GM21528 (cell line): Measurements from ENCODE around the gene TRIP12.
"Not testable (repeated sequence)": the region's sequence is repeated elsewhere in the genome, so short reads cannot be mapped to it uniquely, and the experiment has no call there.

Experiments used
- ATAC-seq: cut with Tn5 transposase; IDR thresholded peaks from one replicate; pipeline ENCODE4 v1.9.1; 2021; ENCODE audit warnings: mild to moderate bottlenecking, moderate library complexity; ENCODE audit not compliant: unreplicated experiment, low FRiP score

Gene TRIP12

GRCh38 chr2:229921892-229922448 is at the start of gene TRIP12:
Gene TRIP12, minus strand, starts transcription at chr2:229922009. Its CDS starts 41,930 bp downstream, at chr2:229880079.
- peak; percentile 72 for ATAC-seq

GRCh38 chr2:229971298-229971790 is 49.5 kb upstream of the TRIP12 start:
- no peak for ATAC-seq

DNA sequence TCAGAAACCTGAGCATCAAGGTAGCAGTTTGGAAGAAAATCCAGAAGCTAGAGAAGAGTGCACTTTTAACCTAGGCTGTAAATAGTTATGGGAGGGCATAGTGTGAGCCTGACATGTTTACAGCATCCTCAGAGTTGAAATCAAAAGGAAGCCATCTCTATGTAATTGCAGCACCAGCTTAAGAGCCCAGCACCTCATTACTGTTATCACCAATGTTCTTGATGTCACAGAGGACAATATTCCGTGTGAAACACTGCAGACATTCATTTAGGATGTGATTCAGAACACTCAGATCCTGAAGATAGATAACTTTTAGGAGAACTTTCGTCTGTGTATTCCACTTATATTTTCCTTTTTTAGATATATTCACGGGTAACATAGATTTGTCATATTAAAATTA is 48.6 kb upstream of the TRIP12 start:
- ATAC-seq = no peak

GRCh38 chr2:229969921-229970320 is 48.1 kb upstream of the TRIP12 start:
- ATAC-seq = no peak

DNA sequence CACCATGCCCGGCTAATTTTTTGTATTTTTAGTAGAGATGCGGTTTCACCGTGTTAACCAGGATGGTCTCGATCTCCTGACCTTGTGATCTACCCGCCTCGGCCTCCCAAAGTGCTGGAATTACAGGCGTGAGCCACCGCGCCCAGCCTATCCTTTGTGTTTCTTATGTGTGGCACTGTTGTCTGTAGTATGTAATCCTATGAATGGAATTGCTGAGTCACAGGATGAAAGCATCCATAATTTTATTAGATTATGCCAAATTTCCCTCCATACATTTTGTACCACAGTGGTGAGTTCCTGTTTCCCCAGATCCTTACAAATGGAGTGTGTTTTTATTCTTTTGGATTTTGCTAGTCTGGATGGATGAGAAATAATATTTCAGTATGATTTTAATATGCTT is 41.8 kb upstream of the TRIP12 start:
- not testable (repeated sequence) for ATAC-seq

- ATAC-seq = no peak
Measured at GRCh38 chr2:229956491-229956890, 34.7 kb upstream of the TRIP12 start.

- no peak for ATAC-seq
Measured at GRCh38 chr2:229955663-229956062, 33.9 kb upstream of the TRIP12 start.

DNA sequence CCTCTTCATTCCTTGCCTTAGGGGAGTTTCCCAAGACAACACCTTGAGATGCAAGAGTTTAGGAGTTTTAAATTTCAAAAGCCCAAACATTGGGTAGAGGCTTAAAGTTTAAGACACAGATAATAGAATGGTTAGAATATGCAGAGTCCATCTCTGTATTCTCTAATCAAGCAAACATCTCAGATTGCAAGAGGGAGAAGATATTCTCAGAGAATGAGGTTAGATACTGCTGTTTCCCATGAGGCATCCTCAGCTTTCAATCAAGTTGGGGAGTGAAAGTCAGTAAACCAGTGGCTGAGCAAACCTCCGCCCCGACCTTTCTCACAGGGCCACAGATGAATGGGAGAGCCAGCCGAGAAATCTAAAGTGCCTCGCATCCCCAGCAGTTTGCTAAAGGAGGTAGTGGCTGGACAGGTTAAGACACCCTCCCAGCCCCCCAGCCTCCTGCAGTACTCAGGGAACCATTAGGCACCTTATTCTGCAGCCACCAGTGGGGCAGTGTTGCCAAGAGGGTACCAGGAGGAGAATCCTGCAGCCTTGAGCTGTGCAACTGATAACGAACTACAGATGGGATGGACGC is 30.5 kb upstream of the TRIP12 start:
- no peak for ATAC-seq

DNA sequence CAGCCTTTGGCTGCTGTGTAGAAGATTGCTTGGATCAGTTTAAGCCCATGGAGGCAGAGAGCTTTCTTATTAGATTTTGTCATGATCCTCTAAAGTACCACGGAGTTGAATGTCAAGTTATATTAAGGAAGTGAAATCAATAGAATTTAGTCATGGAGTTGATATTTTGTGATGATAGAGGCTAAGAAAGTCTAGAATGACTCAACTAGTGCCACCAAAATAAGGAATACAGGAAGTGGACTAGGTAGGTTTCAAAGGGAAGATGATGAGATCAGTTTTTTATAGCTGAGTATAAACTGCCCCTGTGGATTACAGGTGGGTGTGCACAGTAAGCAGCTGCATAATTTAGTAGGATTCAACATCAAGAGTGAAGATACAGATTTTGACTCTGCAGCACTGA is 25.7 kb upstream of the TRIP12 start:
- no peak for ATAC-seq

DNA sequence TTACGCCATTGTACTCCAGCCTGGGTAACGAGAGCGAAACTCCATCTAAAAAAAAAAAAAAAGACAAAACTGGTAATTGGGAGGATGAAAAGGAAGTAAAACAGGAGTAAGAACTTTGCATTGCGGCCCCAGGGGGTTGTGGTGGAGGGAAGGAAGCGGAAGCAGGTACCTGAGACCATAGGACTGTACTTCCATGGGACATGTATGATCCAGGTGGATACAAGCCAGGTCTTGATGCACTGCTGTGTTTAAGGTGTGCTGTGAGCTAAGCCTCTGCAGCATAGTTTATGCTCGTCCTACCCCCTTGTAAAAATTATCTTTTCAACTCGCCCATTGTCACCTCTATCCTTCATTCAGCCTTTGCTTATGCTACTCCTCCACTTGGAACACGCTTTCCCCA is 24.2 kb upstream of the TRIP12 start:
- no peak for ATAC-seq

DNA sequence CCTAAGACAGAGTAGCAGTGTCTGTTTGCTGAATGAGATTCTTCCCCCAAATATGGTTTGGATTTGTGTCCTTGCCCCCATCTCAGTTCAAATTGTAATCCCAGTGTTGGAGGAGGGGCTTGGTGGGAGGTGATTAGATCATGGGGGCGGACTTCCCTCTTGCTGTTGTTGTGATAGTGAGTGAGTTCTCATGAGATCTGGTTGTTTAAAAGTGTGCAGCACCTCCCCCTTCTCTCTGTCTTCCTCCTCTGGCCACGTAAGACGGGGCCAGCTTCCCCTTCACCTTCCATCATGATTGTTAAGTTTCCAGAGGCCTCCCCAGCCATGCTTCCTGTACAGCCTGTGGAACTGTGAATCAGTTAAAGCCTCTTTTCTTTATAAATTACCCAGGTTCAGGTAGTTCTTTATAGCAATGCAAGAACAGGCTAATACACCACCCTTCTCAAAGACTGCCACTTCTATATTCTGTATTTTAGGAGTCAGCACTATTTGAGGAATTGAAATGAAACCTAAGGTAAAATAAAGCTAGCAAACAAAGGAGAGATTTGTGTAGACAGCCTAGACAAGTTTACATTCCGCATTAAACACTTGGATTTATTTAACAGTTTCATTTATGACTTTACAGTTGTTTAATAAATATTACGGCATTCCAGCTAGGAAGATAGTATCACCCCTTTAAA is 22.1 kb upstream of the TRIP12 start:
- ATAC-seq = no peak

GRCh38 chr2:229943171-229943570 is 21.4 kb upstream of the TRIP12 start:
- no peak for ATAC-seq

DNA sequence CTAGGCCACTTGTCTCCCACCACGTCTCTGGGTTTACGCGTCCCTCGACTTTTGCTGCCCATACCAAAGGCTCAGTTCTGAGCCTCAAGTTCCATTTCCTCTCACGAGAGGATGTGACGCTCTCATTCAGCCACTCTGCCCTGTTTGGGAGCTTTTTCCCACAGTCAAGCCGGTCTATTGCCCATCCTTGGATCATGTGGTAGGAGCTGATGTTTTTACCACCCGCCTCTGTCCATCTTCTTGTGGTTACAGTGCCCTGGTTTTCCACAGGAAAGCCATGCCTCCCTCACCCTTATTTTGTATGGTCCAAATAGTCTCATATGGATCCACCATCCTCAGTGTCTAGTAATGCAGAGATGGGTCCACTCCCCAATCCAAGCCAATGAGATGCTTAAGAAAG is 20.9 kb upstream of the TRIP12 start:
- ATAC-seq = no peak

DNA sequence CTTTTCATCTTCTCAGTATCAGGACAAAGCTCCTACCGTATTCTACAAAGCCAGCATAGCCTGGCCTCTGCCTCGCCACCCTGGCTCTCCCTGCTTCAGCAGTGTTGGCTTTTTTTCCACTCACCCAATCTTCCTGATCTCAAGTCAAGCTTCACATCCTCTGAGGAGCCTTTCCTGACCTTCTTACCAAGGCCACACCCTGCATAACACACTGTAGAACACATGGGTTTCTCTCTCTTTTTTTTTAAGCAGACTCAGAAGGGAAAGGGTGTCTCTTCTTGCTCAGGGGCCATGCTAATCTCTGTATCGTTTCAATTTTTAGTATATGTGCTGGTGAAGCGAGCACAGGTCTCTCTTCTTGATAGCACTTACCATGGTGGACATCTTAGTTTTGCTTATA is 15.7 kb upstream of the TRIP12 start:
- ATAC-seq = no peak

DNA sequence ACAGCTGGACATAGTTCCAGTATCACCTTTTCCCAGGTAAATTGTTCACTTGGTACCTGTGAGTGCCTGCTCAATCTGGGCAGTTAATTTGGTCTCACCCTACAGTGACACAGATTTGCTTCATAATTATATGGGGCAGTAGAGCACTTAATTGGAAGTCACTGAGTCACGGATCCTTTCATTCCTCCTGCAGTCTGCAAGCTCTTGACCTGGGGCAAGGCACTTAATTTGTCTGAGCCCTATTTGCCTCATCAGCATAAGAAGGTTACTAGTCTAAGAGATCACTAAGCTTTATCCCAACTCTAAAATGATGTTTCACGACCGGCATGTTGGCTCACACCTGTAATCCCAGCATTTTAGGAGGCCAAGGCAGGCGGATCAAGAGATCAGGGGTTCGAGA is 9.4 kb upstream of the TRIP12 start:
- no peak for ATAC-seq

DNA sequence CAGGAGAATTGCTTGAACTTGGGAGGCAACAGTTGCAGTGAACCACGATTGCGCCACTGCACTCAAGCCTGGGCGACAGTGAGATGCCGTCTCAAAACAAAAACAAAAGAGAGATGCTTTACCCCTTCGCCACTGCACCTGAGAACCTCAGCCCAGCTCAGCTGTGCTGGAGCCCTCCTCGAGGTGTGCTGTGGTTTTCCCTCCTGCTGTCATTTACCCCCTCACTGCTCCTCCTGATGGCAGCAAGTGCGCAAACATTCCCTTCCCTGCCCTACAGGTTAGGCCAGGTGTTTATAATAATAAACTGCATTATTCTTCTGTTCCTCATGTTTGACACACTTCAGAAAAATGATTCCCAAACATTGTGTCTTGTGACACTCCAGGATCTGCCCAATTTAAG is 8.8 kb upstream of the TRIP12 start:
- no peak for ATAC-seq

DNA sequence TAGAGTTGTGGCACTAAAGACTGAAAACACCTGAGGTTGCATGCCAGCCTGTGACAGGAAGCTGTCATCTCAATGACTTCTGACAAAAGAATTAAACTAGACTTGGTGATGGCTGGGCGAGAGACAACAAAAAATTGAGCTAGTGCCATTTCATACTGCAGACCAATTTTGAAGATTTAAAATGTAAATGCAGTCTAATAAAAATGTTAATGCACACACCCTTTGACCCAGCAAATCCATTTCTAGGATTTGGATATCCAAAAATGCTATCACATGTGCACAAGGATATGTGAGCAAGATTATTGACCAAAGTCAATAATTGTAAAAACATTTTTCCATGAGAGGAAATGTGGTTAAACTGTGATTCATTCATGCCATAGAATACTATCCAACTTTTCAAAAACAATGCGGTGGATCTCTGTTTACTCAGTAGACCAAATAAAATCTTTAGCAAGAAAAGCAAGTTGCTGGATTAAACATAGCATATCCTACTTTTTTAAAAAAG is 6.1 kb upstream of the TRIP12 start:
- no peak for ATAC-seq

GRCh38 chr2:229925201-229925600 is 3.4 kb upstream of the TRIP12 start:
- ATAC-seq = no peak

DNA sequence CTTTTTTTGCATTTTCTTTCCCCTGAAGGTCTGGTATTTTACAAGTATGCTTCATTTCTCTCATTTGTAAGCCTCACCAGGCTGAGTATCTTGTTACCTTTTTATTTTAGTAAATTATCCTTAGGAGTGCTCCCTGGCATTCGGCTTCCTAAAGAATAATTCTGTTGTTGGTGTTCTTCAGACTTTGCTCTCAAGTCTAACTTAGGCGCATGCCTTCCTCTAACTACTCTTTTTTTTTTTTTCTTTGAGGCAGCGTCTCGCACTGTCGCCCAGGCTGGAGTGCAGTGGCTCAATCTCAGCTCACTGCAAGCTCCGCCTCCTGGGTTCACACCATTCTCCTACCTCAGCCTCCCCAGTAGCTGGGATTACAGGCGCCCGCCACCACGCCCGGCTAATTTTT is 2.7 kb upstream of the TRIP12 start:
- ATAC-seq = not testable (repeated sequence)

DNA sequence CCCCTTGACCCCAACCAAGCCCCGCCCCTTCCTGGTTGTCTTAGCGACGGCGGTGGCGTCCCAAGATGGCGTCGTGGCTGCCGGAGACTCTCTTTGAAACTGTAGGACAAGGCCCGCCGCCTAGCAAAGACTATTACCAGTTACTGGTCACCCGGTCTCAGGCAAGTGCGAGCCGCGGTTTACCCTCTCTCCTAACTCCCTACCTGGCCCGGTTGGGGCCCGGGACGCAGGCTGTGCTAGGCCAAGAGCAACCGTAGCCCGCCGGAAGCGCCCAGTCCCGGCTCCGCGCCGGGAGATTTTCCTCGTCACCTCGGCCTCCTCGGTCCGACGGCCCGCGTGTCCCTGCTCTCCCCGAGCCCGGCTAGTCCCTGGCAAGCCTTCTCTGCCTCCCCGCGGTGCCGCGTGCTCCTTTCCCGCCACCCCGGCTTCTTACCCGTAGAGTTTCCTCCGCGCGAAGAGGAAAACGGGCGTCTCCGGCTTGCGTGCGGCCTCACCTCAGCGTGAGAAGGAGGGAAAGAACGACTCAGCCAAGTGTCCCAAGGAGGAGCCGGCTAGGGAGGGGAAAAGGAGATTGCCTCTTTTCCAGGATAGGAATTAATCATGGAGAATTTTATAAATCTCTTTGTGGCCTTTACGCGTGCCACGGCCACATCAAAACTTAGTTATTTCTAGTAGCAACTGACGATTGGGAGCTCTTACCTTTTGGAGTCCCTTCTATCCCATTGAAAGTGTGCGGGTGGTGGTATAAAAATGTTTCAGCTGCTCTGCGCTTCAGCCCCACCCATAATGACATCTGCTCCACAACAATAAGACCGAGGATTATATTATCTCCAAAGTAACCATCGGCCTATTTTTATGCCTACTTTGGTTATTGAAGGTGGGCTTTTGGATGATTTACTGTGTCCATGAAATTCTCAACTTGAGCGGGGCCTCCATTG is 909 bp upstream of the TRIP12 start, which contains the start of gene FBXO36:
Gene FBXO36 (plus strand): TSS at position 55 of the 938 bp plus-strand sequence. CDS start 11 bp downstream, at position 66.
- peak; percentile 74 for ATAC-seq
